ENCODE results near the gene ADRA1B.

ADRA1B gene

GRCh38 chr5:159971038-159971437 is 54.8 kb downstream of the ADRA1B start:
- no peak overlapping the region for H3K4me3 ChIP-seq (ENCODE audit: low read depth, low read length)
- no peak for DNase-seq (ENCODE audit: low read depth)
- in situ Hi-C loops (cut with HindIII; ENCODE audit: low sequenced_read_pairs), result no loop called here
- no peak for TF ChIP-seq CTCF (IDR thresholded peaks at IDR 0.05; ENCODE audit: low read depth, low read length, missing control alignments)

GRCh38 chr5:159971514-159971913 is 55.2 kb downstream of the ADRA1B start:
- DNase-seq (ENCODE audit: low read depth), result no peak
- in situ Hi-C loops (cut with HindIII; ENCODE audit: low sequenced_read_pairs), result no loop called here
- no peak overlapping the region for H3K4me3 ChIP-seq (ENCODE audit: low read depth, low read length)
- TF ChIP-seq CTCF (IDR thresholded peaks at IDR 0.05; ENCODE audit: low read depth, low read length, missing control alignments), result no peak

GRCh38 chr5:159971931-159972461 is 55.7 kb downstream of the ADRA1B start:
- H3K4me3 ChIP-seq (ENCODE audit: low read depth, low read length), result no peak overlapping the region
- no peak for TF ChIP-seq CTCF (IDR thresholded peaks at IDR 0.05; ENCODE audit: low read depth, low read length, missing control alignments)
- in situ Hi-C loops (cut with HindIII; ENCODE audit: low sequenced_read_pairs), result no loop called here
- DNase-seq (ENCODE audit: low read depth), result no peak

GRCh38 chr5:159972538-159973362 is 56.5 kb downstream of the ADRA1B start:
- no peak for TF ChIP-seq CTCF (IDR thresholded peaks at IDR 0.05; ENCODE audit: low read depth, low read length, missing control alignments)
- in situ Hi-C loops (cut with HindIII; ENCODE audit: low sequenced_read_pairs), result no loop called here
- DNase-seq (ENCODE audit: low read depth), result no peak
- H3K4me3 ChIP-seq (ENCODE audit: low read depth, low read length), result no peak overlapping the region

GRCh38 chr5:159975462-159976019 is 59.3 kb downstream of the ADRA1B start:
- peak; percentile 96 for DNase-seq (ENCODE audit: low read depth)
- peak; percentile 73 for TF ChIP-seq CTCF (IDR thresholded peaks at IDR 0.05; ENCODE audit: low read depth, low read length, missing control alignments)
- no peak overlapping the region for H3K4me3 ChIP-seq (ENCODE audit: low read depth, low read length)
- in situ Hi-C loops (cut with HindIII; ENCODE audit: low sequenced_read_pairs), result loop anchor here (25.0 kb wide), 2 partner anchors 538 to 688 kb away; no protein-coding TSS in a partner anchor

GRCh38 chr5:159976921-159977320 is 60.6 kb downstream of the ADRA1B start:
- no peak for DNase-seq (ENCODE audit: low read depth)
- TF ChIP-seq CTCF (IDR thresholded peaks at IDR 0.05; ENCODE audit: low read depth, low read length, missing control alignments), result no peak
- in situ Hi-C loops (cut with HindIII; ENCODE audit: low sequenced_read_pairs), result loop anchor here (25.0 kb wide), 2 partner anchors 540 to 690 kb away; no protein-coding TSS in a partner anchor

More at GRCh38 chr5:159976921-159977320, 60.6 kb downstream of the ADRA1B start:
- H3K4me3 ChIP-seq (ENCODE audit: low read depth, low read length), result no peak overlapping the region

Measured in astrocyte of the cerebellum (primary cell).